HG02884 (cell line): Measurements from ENCODE around the gene PLPPR2.
"Not testable (repeated sequence)": the region's sequence is repeated elsewhere in the genome, so short reads cannot be mapped to it uniquely, and the experiment has no call there.

ENCODE experiments used
- ATAC-seq: cut with Tn5 transposase; IDR thresholded peaks from one replicate; pipeline ENCODE4 v1.9.1; 2021; ENCODE audit warnings: mild to moderate bottlenecking, moderate library complexity; ENCODE audit not compliant: unreplicated experiment

The PLPPR2 gene

DNA sequence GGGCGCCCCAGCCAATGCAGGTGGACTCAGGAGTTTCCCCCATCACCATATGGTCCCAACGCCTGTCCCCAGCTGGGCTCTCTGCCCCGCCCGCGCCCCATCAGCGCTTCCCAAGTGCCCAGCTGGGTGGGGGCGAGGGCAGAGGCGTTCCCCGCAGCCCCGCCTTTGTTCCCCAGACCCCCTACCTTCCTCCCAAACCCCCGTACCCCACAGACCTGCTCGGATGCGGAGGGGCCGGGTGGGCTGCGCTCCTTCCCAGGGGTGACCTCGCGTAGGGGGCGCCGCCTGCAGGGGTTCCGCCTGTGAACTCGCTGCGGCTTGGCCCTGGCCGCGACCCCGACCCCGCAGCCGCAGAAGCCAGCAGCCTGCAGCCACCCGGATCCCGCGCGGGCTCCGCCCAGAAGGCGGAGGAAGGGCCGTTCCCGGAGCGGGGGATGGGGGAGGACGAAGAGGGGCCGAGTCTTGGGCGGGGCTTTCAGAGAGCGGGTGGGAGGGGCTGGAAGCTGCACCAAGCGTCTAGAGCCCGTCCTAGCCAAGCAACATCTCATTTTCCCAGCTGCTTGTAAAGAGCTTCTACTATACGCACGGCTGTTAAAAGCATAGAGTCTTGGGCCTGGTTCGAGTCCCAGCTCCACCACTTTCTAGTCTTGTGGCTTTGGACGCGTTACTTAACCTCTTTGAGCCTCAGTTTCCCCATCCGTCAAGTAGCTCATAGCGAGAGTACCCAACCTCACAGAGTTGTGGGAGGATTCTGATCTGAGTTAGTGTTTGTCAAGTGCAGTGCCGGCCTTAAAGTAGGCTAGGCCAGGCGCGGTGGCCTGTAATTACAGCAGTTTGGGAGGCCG lies 15.8 kb upstream of the PLPPR2 start, which contains the start of gene RAB3D:
TSS of gene RAB3D (minus strand) at position 404 of the 845 bp plus-strand sequence. CDS start 2,258 bp downstream, outside the sequence.
- no peak for ATAC-seq

DNA sequence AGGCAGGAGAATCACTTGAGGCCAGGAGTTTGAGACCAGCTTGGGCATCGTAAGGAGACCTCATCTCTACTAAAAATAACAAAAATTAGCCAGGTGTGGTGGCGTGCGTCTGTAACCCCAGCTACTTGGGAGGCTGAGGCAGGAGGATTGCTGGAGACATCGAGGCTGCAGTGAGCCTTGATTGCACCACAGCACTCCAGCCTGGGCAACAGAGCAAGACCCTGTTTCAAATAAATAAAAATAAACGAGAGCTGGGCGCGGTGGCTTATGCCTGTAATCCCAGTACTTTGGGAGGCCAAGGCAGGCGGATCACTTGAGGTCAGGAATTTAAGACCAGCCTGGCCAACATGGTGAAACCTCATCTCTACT lies 15.1 kb upstream of the PLPPR2 start:
- not testable (repeated sequence) for ATAC-seq

DNA sequence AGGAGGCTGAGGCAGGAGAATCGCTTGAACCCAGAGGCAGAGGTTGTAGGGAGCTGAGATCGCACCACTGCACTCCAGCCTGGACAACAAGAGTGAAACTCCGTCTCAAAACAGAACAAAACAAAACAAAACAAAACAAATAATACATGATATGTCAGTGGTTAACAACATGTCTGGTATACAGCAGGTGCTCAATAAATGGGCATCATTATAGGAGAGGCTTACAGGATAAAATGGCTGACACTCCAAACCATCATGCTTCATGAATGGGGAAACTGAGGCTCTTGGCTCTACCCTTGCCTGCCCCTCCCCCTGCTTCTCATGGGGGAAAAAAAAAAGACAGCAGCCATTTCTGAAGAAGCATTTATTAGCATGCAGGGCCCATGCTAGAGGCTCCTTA lies 12.8 kb upstream of the PLPPR2 start:
- no peak for ATAC-seq

DNA sequence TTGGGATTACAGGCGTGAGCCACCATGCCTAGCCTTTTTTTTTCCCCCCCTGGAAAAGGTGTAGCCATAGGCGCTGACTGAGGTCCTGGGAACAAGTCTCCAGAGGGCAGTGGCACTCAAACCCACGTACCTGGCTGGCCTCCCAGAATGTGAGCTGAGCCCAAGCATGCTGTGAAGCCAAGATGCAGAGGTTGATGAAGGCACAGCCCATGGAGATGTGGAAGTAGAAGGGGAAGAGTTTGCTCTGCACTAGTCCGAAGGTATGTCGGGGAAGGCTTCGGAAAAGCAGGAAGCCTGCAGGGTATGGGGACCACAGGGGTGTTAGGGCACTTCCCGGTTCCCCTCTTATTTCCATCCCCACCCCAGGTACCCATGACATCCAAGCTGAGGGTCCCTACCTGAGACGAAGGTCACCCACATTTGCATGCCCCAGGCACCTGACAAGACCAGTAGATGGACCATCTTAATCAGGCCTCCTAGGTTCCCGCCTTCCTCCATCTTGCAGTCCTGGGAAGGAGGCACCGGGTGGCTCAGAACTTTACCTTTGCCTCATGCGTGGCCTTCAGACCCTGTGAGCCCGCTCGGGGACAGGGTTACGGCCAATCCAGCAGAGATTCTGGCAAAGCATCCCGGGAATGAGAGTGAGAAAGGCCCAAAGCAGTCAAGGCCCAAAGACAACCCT lies 10.0 kb upstream of the PLPPR2 start:
- ATAC-seq = no peak

DNA sequence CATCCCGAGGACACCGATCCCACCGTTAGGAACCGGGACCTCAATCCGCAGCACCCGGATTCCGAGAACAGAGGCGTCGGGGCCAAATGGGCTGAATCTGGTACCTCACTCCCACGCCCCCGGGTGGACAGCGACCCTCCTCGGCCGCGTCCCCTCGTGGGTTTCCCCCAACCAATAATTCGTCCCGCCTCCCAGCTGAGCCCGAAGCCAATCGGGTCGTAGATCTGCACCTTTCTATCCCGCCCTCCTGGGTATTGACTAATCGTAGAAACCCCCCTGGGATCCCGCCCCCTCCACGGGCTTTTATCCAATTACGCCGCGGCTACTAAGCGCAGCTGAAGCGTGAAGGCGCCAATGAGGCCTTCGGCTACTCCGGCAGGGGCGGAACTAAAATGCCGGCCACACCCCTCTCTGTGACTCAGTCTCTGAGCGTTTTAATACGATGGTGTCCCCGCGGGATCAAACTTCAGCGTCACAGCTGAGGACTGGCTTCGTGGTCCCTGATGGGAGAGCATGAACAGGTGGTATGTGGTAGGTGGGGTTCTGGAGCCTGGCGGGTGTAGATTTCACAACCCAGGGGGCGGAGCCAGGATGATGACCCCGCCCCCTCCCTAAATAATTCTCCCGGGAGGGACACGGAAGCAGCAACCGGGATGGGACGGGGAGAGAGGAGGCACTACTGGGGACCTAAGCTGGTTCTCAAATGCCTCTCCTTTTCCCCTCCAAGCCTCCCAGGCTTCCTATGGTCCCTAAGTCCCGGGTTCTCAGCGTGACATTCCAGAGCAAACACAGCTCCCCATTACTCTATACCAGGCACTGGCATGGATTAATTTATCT lies 8.9 kb upstream of the PLPPR2 start, which contains the start of the genes CCDC159 and TMEM205:
TSS of gene CCDC159 (plus strand) at position 416 of the 837 bp plus-strand sequence. CDS start at position 504, 88 bp downstream.
TSS of gene TMEM205 (minus strand) at position 165 of the 837 bp plus-strand sequence. CDS start 649 bp downstream, outside the sequence.
- ATAC-seq = peak; percentile 87

DNA sequence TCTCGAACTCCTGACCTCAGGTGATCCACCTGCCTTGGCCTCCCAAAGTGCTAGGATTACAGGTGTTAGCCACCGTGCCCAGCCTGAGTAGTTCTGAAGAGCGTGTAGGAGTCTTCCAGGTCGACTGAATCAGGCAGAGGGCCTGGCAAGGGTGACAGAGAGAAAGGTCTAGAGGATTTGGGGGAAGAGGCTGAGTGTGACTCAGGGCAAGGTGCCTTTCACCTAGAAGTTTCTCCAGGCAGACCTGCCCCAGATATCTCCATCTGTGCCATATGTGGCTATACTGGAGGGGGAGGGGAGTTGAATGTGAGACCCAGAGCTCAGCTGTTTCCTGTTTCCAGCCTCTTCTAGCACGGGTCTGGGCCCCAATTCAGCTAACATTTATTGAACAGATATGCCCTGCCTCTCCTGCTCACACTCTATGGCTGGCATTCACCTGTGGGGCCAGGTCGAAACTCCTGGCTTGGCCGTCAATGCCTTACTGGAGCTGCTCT lies 7.6 kb upstream of the PLPPR2 start:
- ATAC-seq = no peak

DNA sequence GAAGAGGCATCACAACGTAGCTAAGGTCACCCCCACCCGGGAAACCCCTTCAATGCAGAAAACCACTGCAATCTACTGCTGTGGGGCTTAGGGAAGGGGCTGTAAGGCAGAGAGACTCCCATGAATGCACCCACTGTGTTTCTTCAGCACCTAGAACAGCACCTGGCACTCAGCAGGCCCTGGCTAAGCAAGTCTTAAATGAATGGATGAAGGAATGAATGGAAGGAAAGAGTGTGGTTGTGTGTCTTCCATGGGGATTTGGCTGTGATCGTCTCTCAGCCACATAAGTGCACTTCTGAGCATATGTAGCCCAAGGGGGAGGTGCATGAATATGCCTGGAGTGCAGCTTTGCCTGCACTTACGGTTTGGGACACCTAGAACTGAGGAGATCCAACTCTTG lies 6.1 kb upstream of the PLPPR2 start:
- no peak for ATAC-seq

DNA sequence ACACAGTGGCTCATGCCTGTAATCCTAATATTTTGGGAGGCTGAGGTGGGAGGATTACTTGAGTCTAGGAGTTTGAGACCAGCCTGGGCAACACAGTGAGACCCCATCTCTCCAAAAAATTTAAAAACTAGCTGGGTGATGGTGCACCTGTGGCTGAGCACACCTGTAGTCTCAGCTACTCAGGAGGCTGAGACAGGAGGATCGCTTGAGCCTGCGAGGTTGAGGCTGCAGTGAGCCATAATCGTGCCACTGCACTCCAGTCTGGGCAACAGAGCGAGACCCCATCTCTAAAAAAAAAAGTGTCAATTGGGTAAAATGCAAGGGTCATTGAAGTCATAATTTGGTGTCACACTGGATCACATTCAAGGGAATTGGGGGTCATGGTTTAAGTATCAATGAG lies 1.1 kb upstream of the PLPPR2 start:
- not testable (repeated sequence) for ATAC-seq

DNA sequence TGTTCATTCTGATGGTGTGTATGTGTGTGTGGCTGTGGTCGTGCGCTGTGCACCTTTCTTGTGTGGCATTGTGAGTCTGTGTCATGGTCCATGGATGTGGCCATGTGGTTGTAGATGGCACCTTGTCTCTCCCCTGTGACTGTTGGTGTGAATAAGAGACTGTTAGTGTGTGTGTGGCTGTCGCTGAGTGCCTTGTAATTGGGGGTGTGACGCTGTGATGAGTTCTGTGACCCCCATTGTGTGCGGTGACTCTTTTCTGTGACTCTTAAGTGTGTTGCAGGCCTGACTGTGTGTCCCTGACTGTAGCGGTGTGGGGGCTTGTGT lies 804 bp downstream of the PLPPR2 start:
- no peak for ATAC-seq

DNA sequence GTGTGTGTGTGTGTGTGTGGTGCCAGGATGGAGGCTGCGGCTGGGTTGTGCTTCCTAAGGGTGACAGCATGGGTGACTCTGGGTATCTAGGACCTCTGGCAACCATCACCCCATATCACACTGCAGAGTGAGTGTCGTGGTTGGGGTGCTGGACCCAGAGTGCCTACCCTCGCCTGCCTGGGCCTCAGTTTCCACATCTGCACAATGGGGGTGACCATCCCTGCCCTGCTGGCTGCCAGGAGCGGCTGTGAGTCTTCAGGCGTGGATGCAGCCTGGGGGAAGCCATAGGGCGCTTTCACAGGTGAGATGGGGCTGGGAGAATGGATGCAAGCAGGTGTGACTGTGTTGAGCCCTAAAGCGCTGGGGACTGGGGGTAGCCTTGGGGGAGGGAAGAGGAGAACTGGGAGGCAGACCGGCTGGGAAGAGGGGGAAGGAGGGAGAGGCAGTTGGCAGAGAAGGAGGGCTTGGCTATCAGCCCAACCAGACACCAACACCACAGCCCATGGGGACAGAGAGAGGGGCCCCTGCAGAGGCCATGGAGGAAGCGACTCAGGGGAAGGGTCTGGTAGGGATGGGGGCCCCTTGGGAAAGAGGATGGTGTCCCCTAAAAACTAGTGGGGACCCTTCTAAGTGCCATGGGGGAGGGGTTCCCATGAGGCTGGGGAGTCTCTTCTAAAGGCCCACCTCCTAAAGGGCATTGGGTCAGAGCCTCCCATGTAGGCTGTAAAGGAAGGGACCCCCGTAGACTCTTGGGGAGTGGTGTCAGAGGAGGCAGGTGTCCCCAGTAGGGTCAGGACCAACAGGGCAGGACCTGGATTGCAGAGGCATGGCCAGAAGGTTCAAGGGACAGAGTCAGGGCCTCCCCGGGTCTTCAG lies 1.7 kb downstream of the PLPPR2 start:
- ATAC-seq = no peak

DNA sequence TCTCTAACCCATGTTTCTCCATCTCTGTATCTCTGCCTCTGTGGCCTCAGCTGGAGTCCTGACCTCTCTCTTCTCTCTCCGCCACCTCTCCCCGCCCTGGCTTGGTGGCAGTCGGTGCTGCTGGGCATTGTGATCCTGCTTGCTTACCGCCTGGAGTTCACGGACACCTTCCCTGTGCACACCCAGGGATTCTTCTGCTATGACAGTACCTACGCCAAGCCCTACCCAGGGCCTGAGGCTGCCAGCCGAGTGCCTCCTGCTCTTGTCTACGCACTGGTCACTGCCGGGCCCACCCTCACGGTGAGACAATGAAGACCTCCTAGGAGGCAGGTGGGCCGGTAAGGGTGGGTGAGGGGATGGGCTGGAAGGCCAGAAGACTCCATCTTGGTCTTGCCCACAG lies 4.2 kb downstream of the PLPPR2 start:
- ATAC-seq = no peak

DNA sequence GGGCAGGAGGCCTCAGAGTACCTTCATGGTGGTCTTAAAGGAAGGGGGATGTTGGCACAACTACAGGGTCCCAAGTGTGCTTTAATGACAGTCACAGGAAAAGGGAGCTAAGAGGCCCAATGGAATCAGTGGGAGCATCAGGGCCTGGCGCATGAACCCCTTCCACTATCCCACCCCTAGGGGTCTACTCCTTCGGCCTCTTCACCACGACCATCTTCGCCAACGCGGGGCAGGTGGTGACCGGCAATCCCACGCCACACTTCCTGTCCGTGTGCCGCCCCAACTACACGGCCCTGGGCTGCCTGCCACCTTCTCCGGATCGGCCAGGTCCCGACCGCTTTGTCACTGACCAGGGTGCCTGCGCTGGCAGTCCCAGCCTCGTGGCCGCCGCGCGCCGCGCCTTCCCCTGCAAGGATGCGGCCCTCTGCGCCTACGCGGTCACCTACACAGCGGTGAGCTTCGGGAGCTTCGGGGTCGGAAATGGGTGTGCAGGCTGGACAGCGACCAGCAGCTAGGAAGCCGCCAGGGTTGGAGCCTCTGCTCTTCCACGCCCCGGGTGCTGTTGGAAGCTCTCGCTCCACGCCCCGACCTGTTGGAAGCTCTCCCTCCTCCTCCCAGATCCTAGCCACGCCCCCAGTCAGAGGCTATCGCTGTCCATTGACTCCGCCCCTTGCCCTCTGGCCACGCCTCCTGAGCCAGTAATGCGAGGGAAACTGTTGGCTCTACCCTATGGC lies 6.0 kb downstream of the PLPPR2 start:
- no peak for ATAC-seq

DNA sequence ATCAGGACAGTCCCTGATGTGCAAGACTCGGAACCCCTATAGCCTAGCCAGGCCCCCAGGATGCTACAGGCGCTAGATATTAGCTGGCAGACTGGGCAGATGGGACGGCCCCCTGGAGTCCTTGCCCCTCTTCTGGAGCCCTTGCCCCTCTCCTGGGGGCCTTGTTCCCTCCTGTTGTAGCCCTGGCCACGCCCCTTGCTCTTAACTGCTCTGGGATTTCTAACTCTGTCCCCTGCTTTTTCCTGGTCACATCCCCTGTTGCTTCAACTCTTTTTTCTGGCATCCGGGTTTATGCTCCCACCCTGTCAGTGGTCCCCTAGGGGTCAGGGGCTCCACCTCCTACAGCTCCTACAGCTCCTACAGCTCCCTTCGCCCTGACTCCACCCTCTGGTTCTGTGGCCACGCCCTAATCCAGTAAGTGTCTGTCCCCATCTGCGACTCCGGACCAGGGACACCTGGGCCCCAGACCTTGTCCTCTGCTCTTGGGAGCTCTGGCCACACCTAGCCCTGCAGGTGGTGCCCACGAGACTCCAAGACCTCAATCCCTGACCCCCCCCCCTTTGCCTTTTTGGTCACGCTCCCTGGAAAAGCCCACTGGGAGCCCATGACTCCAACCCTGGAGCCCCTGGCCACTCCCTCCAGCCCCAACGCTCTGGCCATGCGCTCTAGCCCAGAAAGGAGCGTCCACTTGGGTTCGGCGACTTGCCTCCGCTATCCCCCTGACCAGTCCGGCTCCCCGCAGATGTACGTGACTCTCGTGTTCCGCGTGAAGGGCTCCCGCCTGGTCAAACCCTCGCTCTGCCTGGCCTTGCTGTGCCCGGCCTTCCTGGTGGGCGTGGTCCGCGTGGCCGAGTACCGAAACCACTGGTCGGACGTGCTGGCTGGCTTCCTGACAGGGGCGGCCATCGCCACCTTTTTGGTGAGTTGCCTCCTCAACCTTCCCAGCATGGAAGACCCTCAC lies 6.8 kb downstream of the PLPPR2 start:
- no peak for ATAC-seq

DNA sequence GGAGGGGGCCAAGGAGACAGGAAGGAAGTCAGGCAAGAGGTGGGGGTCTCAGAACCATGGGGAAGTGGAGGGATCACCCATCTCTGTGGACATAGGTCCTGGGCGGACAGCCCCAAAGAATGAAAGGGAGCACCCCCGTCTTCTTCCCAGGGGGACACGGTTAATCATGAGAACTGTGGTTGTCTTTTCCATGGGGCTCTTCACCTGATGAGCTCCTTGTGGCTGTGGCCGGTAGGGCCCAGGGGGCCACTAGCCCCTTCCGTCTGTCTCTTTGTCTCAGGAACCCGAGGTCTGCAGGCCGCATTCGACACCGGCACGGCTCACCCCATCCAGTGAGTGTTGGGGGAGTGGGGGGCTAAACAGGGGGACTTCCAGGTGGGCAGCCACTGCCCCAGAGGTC lies 8.6 kb downstream of the PLPPR2 start:
- ATAC-seq = no peak

DNA sequence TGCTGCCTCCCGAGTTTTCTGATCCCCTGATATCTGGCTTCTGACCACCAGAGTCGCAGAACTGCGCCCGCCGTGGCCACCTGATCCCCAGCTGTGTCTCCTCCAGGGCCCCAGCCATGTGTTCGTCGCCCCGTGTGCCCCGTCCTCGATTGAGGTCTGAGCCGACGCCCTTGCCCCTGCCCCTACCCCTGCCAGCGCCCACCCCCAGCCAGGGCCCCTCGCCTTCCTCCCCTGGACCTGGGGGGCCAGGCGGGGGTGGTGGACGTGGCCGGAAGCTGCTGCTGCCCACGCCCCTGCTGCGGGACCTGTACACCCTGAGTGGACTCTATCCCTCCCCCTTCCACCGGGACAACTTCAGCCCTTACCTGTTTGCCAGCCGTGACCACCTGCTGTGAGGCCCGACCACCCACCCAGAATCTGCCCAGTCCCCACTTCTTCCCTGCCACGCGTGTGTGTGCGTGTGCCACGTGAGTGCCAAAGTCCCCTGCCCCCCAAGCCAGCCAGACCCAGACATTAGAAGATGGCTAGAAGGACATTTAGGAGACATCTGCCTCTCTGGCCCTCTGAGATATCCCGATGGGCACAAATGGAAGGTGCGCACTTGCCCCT lies 9.2 kb downstream of the PLPPR2 start:
- no peak for ATAC-seq

DNA sequence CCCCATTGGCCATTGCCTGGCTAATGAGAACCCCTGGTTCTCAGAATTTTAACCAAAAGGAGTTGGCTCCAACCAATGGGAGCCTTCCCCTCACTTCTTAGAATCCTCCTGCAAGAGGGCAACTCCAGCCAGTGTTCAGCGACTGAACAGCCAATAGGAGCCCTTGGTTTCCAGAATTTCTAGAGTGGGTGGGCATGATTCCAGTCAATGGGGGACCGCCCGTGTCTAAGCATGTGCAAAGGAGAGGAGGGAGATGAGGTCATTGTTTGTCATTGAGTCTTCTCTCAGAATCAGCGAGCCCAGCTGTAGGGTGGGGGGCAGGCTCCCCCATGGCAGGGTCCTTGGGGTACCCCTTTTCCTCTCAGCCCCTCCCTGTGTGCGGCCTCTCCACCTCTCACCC lies 9.7 kb downstream of the PLPPR2 start:
- no peak for ATAC-seq

DNA sequence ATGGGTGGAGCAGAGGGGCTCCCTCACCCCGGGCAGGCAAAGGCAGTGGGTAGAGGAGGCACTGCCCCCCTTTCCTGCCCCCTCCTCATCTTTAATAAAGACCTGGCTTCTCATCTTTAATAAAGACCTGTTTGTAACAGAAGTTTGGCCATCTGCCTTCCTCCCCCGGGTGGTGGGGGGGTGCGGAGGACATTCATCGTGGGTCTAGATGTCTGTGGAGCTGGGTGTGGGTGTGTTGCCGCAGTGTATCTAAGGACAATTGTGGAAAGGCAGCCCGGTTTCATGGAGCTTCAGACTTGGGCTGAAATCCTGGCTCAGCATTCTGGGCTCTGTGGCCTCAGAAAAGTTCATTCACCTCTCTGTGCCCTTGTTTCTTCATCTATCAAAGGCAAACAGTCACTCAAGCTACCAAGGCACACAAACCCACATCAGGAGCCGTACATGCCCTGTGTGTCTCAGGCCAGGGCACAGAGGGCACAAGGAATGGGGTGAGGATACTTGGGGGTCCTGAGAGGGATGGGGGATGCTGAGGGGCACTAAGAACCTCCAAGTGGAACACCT lies 10.4 kb downstream of the PLPPR2 start:
- ATAC-seq = no peak

DNA sequence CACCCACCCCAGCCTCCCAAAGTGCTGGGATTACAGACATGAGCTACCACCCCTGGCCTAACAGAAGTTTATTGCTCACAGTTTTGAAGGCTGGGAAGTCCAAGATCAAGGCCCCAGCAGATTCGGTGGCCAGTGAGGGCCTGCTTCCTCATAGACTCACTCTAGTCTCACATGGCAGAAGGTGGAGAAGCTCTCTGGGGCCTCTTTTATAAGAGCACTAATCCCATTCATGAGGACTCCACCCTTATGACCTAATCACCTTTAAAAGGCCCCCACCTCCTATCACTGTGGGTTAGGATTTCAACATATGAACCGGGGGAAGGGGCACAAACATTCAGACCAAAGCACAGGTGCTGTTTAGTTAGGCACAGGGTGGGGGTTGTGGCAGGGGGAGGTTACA lies 12.3 kb downstream of the PLPPR2 start:
- ATAC-seq = no peak
